Activated CD4-positive, alpha-beta T cell treated with anti-CD3 and anti-CD28 coated beads, Interleukin-2, amount 10 ng/mL, durations not matched to agents 24 days and 14 days (primary cell): ENCODE measurements around the gene C1QC. TPM values are rescaled to one million over a fixed set of nuclear protein-coding genes. Genes with fewer than 3 reads are reported as not detected.

ENCODE experiments used
- DNase-seq: peaks from one replicate; pipeline ENCODE4 v3.0.0; 2022
- H3K27ac Mint-ChIP-seq: one replicate; pipeline ENCODE4 v1.8.0; 2022; ENCODE audit warnings: mild to moderate bottlenecking, mixed read lengths
- H3K27me3 Mint-ChIP-seq: one replicate; pipeline ENCODE4 v1.8.0; 2022; ENCODE audit warnings: mixed read lengths
- H3K36me3 Mint-ChIP-seq: one replicate; pipeline ENCODE4 v1.8.0; 2022; ENCODE audit warnings: low read depth, mild to moderate bottlenecking, mixed read lengths
- H3K4me1 Mint-ChIP-seq: one replicate; pipeline ENCODE4 v1.8.0; 2021; ENCODE audit warnings: mixed read lengths
- H3K4me3 Mint-ChIP-seq: one replicate; pipeline ENCODE4 v1.8.0; 2022; ENCODE audit warnings: mild to moderate bottlenecking, moderate library complexity, mixed read lengths
- H3K9me3 Mint-ChIP-seq: one replicate; pipeline ENCODE4 v1.8.0; 2021; ENCODE audit warnings: mixed read lengths
- intact Hi-C: fragments of 100-400 bp; cut with micrococcal nuclease; formaldehyde crosslinking; loops from one replicate; pipeline ENCODE4 v1.15.1; 2023
- total RNA-seq: library from RNA; stranded (reverse); gene quantifications from 2 replicates; pipeline ENCODE4 v1.2.3, GENCODE V29; 2022

The C1QC gene
- total RNA-seq, 1 donor from 2014 or later, result not detected

GRCh38 chr1:22628698-22629444 is 14.6 kb upstream of the C1QC start:
- Mint-ChIP-seq H3K4me3 (no peak overlapping the region), H3K27ac (no peak overlapping the region), H3K27me3 (peaks cover 19% of the 10 kb centered on the region), H3K4me1 (no peaks in the 10 kb centered on the region), H3K36me3 (no peaks in the 10 kb centered on the region), H3K9me3 (no peaks in the 10 kb centered on the region)
- DNase-seq, result no peak
- intact Hi-C loops, result no loop called here

GRCh38 chr1:22629886-22630285 is 13.5 kb upstream of the C1QC start:
- Mint-ChIP-seq H3K4me1 (no peaks in the 10 kb centered on the region), H3K9me3 (no peaks in the 10 kb centered on the region), H3K4me3 (no peak overlapping the region), H3K27ac (no peak overlapping the region), H3K36me3 (no peaks in the 10 kb centered on the region), H3K27me3 (peaks cover 19% of the 10 kb centered on the region)
- DNase-seq, result no peak
- intact Hi-C loops, result no loop called here

- Mint-ChIP-seq H3K27me3 (peaks cover 12% of the 10 kb centered on the region), H3K36me3 (no peaks in the 10 kb centered on the region), H3K9me3 (no peaks in the 10 kb centered on the region), H3K4me3 (no peak overlapping the region), H3K27ac (no peak overlapping the region), H3K4me1 (no peaks in the 10 kb centered on the region)
- intact Hi-C loops, result no loop called here
- no peak for DNase-seq
Observed at GRCh38 chr1:22633697-22634463, 9.6 kb upstream of the C1QC start.

GRCh38 chr1:22635436-22635835 is 8.0 kb upstream of the C1QC start:
- no peaks in the 10 kb centered on the region for H3K9me3 Mint-ChIP-seq
- H3K36me3 Mint-ChIP-seq, result no peaks in the 10 kb centered on the region
- no peaks in the 10 kb centered on the region for H3K4me1 Mint-ChIP-seq
- H3K4me3 Mint-ChIP-seq, result no peak overlapping the region
- intact Hi-C loops, result no loop called here
- no peak for DNase-seq
- no peak overlapping the region for H3K27ac Mint-ChIP-seq
- peaks cover 6% of the 10 kb centered on the region for H3K27me3 Mint-ChIP-seq

GRCh38 chr1:22636353-22636752 is 7.1 kb upstream of the C1QC start, which contains the start of gene C1QA:
C1QA (plus strand) TSS chr1:22636628; CDS start chr1:22637617, 989 bp downstream.
- Mint-ChIP-seq H3K4me3 (no peak within 1 kb of the TSS), H3K36me3 (no peaks in the 10 kb centered on the region), H3K27ac (no peak within 1 kb of the TSS), H3K9me3 (no peaks in the 10 kb centered on the region), H3K4me1 (no peaks in the 10 kb centered on the region), H3K27me3 (peaks cover 6% of the 10 kb centered on the region)
- intact Hi-C loops, result no loop called here
- DNase-seq, result no peak

GRCh38 chr1:22636927-22637326 is 6.5 kb upstream of the C1QC start:
- intact Hi-C loops, result no loop called here
- no peaks in the 10 kb centered on the region for H3K9me3 Mint-ChIP-seq
- no peak for DNase-seq
- H3K4me1 Mint-ChIP-seq, result no peaks in the 10 kb centered on the region
- H3K27me3 Mint-ChIP-seq, result peaks cover 3% of the 10 kb centered on the region
- H3K36me3 Mint-ChIP-seq, result no peaks in the 10 kb centered on the region
- H3K4me3 Mint-ChIP-seq, result no peak overlapping the region
- H3K27ac Mint-ChIP-seq, result no peak overlapping the region

GRCh38 chr1:22637907-22638445 is 5.5 kb upstream of the C1QC start:
- Mint-ChIP-seq H3K36me3 (no peaks in the 10 kb centered on the region), H3K27me3 (peaks cover 3% of the 10 kb centered on the region), H3K4me3 (no peak overlapping the region), H3K27ac (no peak overlapping the region), H3K9me3 (no peaks in the 10 kb centered on the region), H3K4me1 (no peaks in the 10 kb centered on the region)
- intact Hi-C loops, result no loop called here
- DNase-seq, result no peak

GRCh38 chr1:22638476-22639234 is 4.8 kb upstream of the C1QC start:
- Mint-ChIP-seq H3K27ac (no peak overlapping the region), H3K4me1 (no peaks in the 10 kb centered on the region), H3K9me3 (no peaks in the 10 kb centered on the region), H3K36me3 (no peaks in the 10 kb centered on the region), H3K4me3 (no peak overlapping the region), H3K27me3 (peaks cover under 1% of the 10 kb centered on the region)
- DNase-seq, result no peak
- intact Hi-C loops, result no loop called here

GRCh38 chr1:22639286-22639685 is 4.1 kb upstream of the C1QC start:
- DNase-seq, result no peak
- Mint-ChIP-seq H3K4me3 (no peak overlapping the region), H3K27ac (no peak overlapping the region), H3K36me3 (no peaks in the 10 kb centered on the region), H3K4me1 (no peaks in the 10 kb centered on the region), H3K27me3 (no peaks in the 10 kb centered on the region), H3K9me3 (no peaks in the 10 kb centered on the region)
- intact Hi-C loops, result no loop called here

- no peaks in the 10 kb centered on the region for H3K27me3 Mint-ChIP-seq
- no peaks in the 10 kb centered on the region for H3K36me3 Mint-ChIP-seq
- DNase-seq, result no peak
- H3K9me3 Mint-ChIP-seq, result no peaks in the 10 kb centered on the region
- H3K4me1 Mint-ChIP-seq, result no peaks in the 10 kb centered on the region
- H3K27ac Mint-ChIP-seq, result no peak overlapping the region
- intact Hi-C loops, result loop anchor here (5.0 kb wide), 1 partner anchor 509 kb away; no protein-coding TSS in a partner anchor
- no peak overlapping the region for H3K4me3 Mint-ChIP-seq
Observed at GRCh38 chr1:22641247-22641646, 2.2 kb upstream of the C1QC start.

- intact Hi-C loops, result loop anchor here (1.0 to 5.0 kb wide), 2 partner anchors 222 to 510 kb away; no protein-coding TSS in a partner anchor
- H3K4me1 Mint-ChIP-seq, result no peaks in the 10 kb centered on the region
Observed at GRCh38 chr1:22641906-22642636, 1.4 kb upstream of the C1QC start.

GRCh38 chr1:22643928-22644327 is 495 bp downstream of the C1QC start:
- H3K4me3 Mint-ChIP-seq, result no peak overlapping the region
- no peak overlapping the region for H3K27ac Mint-ChIP-seq
- H3K9me3 Mint-ChIP-seq, result no peaks in the 10 kb centered on the region
- intact Hi-C loops, result loop anchor here (5.0 kb wide), 1 partner anchor 512 kb away; no protein-coding TSS in a partner anchor
- H3K27me3 Mint-ChIP-seq, result no peaks in the 10 kb centered on the region
- no peaks in the 10 kb centered on the region for H3K4me1 Mint-ChIP-seq
- no peaks in the 10 kb centered on the region for H3K36me3 Mint-ChIP-seq
- DNase-seq, result no peak

More at GRCh38 chr1:22641906-22642636, 1.4 kb upstream of the C1QC start:
- Mint-ChIP-seq H3K27ac (no peak overlapping the region), H3K4me3 (no peak overlapping the region), H3K27me3 (no peaks in the 10 kb centered on the region), H3K9me3 (no peaks in the 10 kb centered on the region), H3K36me3 (no peaks in the 10 kb centered on the region)
- peak; percentile 90 for DNase-seq

- H3K4me3 Mint-ChIP-seq, result no peak overlapping the region
- no peaks in the 10 kb centered on the region for H3K27me3 Mint-ChIP-seq
- H3K36me3 Mint-ChIP-seq, result no peaks in the 10 kb centered on the region
- H3K27ac Mint-ChIP-seq, result no peak overlapping the region
- intact Hi-C loops, result no loop called here
- H3K9me3 Mint-ChIP-seq, result no peaks in the 10 kb centered on the region
- H3K4me1 Mint-ChIP-seq, result no peaks in the 10 kb centered on the region
- DNase-seq, result no peak
Observed at GRCh38 chr1:22645931-22646330, 2.5 kb downstream of the C1QC start.
